ENCODE data around the gene CHRM2.

CHRM2 gene

GRCh38 chr7:137036768-137037167 is 168.3 kb downstream of the CHRM2 start:
- no peak for DNase-seq

DNA sequence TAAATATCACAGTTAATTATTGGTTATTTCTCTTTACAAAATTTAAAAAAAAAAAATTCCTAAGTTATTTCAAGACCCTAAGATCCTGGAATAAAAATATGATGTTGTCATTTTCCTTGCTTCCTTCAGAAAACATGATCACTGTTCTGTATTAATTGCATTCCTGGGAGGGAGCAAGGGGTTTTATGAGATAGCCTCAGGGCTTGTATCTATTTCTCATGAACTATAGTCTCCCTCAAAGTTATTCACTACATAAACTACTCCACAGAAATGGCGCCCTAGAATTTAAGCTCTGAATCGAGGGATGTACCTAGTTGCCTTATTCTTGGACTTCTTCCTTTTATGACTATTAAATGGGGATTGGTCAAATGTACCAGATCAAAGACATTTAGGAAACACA is 170.3 kb downstream of the CHRM2 start:
- DNase-seq = no peak

DNA sequence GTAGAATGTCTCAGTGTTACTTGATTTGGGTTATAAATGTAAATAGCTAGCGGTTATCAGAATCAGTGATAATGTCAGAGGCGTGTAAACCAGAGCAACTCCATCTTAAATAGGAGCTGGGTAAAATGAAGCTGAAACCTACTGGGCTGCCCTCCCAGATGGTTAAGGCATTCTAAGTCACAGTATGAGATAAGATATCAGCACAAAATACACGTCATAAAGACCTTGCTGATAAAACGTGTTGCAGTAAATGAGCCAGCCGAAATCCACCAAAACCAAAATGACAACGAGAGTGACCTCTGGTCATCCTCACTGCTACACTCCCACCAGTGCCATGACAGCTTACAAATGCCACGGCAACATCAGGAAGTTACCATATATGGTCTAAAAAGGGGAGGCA is 172.3 kb downstream of the CHRM2 start:
- DNase-seq = no peak

GRCh38 chr7:137045573-137045972 is 177.1 kb downstream of the CHRM2 start:
- DNase-seq = no peak

DNA sequence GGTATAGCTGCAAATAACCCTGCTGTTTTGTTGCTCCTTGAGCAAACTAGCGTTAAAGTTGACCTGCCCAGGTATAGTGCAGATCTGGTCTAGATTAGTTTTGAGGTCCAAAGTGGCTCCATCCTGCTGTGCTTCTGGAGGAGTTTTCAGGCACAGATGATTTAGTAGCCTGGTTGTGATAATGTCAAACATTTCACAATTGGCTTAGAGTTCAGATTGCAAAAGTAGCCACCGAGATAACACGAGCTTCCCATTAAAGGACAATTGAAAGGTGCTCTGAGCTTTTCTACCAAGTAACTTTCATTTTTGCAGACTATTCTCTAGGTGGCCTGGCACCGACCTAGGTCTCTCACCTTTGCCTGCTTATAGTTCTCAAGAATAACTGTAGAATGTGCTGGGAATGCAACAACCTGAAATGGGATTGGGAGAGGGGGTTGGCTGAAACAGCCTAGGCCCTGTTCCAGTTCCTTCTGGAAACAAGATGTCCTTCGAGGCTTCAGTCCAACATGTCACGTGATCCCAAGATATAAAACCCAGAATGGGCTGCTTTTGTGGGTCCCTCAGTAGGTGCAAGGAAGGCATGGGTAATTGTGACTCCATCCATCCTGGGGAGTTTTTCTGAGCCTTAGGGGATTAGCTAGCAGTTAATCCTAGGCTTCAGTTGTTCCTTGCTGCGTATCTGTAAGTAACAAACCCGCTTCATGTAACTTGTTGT is 201.0 kb downstream of the CHRM2 start:
- no peak for DNase-seq
